Stimulated activated naive CD8-positive, alpha-beta T cell treated with anti-CD3 and anti-CD28 coated beads, Interleukin-15, amount 100 ng/mL, for 72 hours (primary cell): ENCODE data around the gene COL4A6.

Experiments used
- ATAC-seq: fragments of 150-1000 bp; cut with Tn5 transposase; 2 replicates; pipeline ENCODE4 v1.10.0; 2021; ENCODE audit warnings: mild to moderate bottlenecking, moderate library complexity
- DNase-seq, 2 donors: peaks; one replicate each; pipeline ENCODE4 v3.0.0; 2021 to 2022
- H3K27ac Mint-ChIP-seq, 2 donors: one replicate each; pipeline ENCODE4 v1.8.0; 2022; ENCODE audit warnings: mild to moderate bottlenecking in 2 of 2, mixed read lengths in 2 of 2, moderate library complexity in 2 of 2
- H3K27me3 Mint-ChIP-seq: one replicate; pipeline ENCODE4 v1.8.0; 2022; ENCODE audit warnings: mixed read lengths
- H3K4me1 Mint-ChIP-seq: one replicate; pipeline ENCODE4 v1.8.0; 2022; ENCODE audit warnings: mild to moderate bottlenecking, mixed read lengths
- H3K4me3 Mint-ChIP-seq, 2 donors: one replicate each; pipeline ENCODE4 v1.8.0; 2022; ENCODE audit warnings: mild to moderate bottlenecking in 2 of 2, mixed read lengths in 2 of 2, moderate library complexity in 1 of 2
- H3K9me3 Mint-ChIP-seq, 2 donors: one replicate each; pipeline ENCODE4 v1.8.0; 2022; ENCODE audit warnings: mixed read lengths in 2 of 2

The COL4A6 gene

DNA sequence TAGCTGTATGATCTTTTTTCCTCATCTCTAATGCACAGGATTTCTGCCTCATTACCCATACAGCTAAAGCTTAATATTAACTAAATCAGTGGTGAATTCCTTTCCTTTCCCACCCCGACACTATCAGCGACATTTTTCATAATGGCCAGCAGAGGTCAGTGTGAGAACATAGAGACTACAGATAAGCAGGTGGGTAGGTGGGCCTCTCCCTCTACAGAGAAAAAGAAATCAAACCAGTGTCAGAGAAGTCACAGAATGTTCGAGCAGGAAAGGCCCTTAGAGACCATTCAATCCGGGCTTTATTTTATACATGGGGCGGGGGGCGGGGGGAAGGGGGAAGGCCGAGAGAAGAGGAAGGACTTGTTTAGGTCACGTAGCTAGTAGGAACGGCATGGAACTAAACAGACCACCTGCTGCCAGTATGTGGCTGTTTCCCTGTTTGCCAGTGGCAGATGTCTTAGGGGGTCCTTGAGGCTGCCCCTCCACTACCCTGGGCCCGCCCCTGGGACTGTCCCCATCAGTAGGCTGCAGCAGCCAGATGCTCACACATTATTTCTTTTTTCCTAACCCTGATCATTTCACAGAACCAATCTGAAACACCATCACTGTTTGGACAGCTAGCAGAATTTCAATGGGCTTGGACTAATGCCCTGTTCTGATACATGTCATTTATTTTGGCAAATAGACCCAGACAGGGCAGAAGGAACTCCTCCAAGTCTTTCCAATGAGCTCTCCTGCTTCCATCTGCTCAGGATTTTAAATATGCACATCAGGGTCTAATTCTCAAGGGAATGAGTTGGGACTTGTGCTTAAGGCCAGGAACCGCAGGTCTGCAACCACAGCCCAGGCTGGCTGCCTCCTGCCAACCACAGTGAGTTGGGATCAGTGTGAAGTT is 213.2 kb downstream of the COL4A6 start:
- Mint-ChIP-seq H3K9me3 (no peaks in the 10 kb centered on the region), H3K4me3 (no peak overlapping the region), H3K27ac (no peak overlapping the region), H3K27me3 (peaks cover 9% of the 10 kb centered on the region), H3K4me1 (no peaks in the 10 kb centered on the region)
- DNase-seq (peak in 1 of 2 donors; percentile 7), ATAC-seq (no peak)

- no peak for ATAC-seq
- H3K9me3 Mint-ChIP-seq = no peaks in the 10 kb centered on the region
- peaks cover 9% of the 10 kb centered on the region for H3K27me3 Mint-ChIP-seq
- no peak overlapping the region for H3K27ac Mint-ChIP-seq
- H3K4me3 Mint-ChIP-seq = no peak overlapping the region
- no peak for DNase-seq
- no peaks in the 10 kb centered on the region for H3K4me1 Mint-ChIP-seq
Observed at GRCh38 chrX:108224218-108224617, 214.0 kb downstream of the COL4A6 start.

DNA sequence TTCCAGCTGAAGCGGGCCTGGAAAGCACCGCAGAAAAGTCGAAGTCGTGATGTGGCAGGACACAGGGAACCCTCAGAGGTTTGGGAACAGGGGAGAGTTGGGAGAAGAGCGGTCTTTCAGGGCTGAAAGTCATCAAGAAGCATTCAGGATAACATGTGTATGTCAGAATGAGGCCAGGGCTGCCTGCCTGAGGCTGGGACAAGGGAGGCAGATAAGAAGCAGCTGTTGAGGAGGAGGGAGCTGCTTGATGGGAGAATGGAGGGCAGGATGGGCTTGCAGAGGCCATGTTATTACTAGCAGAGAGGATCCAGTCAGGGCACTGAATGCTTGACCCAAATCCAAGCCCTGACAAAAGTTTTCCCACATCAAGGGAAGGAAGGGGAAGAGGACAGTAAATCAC is 214.6 kb downstream of the COL4A6 start:
- no peak overlapping the region for H3K4me3 Mint-ChIP-seq
- no peaks in the 10 kb centered on the region for H3K4me1 Mint-ChIP-seq
- no peak overlapping the region for H3K27ac Mint-ChIP-seq
- H3K9me3 Mint-ChIP-seq = no peaks in the 10 kb centered on the region
- ATAC-seq (no peak), DNase-seq (no peak)
- peaks cover 9% of the 10 kb centered on the region for H3K27me3 Mint-ChIP-seq

- Mint-ChIP-seq H3K4me1 (no peaks in the 10 kb centered on the region), H3K27ac (no peak overlapping the region), H3K4me3 (no peak overlapping the region), H3K27me3 (peaks cover 1% of the 10 kb centered on the region), H3K9me3 (no peaks in the 10 kb centered on the region)
- ATAC-seq (no peak), DNase-seq (no peak)
Observed at GRCh38 chrX:108221301-108221864, 216.8 kb downstream of the COL4A6 start.

GRCh38 chrX:108219949-108220601 is 218.1 kb downstream of the COL4A6 start:
- Mint-ChIP-seq H3K4me1 (no peaks in the 10 kb centered on the region), H3K27me3 (no peaks in the 10 kb centered on the region), H3K9me3 (no peaks in the 10 kb centered on the region), H3K4me3 (no peak overlapping the region), H3K27ac (no peak overlapping the region)
- ATAC-seq (no peak), DNase-seq (no peak)

- no peak overlapping the region for H3K4me3 Mint-ChIP-seq
- H3K4me1 Mint-ChIP-seq = no peaks in the 10 kb centered on the region
- H3K9me3 Mint-ChIP-seq = no peaks in the 10 kb centered on the region
- DNase-seq (no peak), ATAC-seq (no peak)
- no peak overlapping the region for H3K27ac Mint-ChIP-seq
- no peaks in the 10 kb centered on the region for H3K27me3 Mint-ChIP-seq
Observed at GRCh38 chrX:108217876-108218275, 220.3 kb downstream of the COL4A6 start.

GRCh38 chrX:108216919-108217571 is 221.2 kb downstream of the COL4A6 start:
- H3K4me3 Mint-ChIP-seq = no peak overlapping the region
- H3K4me1 Mint-ChIP-seq = no peaks in the 10 kb centered on the region
- no peak for DNase-seq
- no peak overlapping the region for H3K27ac Mint-ChIP-seq
- no peaks in the 10 kb centered on the region for H3K27me3 Mint-ChIP-seq
- H3K9me3 Mint-ChIP-seq = no peaks in the 10 kb centered on the region
- no peak for ATAC-seq

- ATAC-seq (no peak), DNase-seq (no peak)
- Mint-ChIP-seq H3K27me3 (no peaks in the 10 kb centered on the region), H3K9me3 (no peaks in the 10 kb centered on the region), H3K4me1 (no peaks in the 10 kb centered on the region), H3K27ac (no peak overlapping the region), H3K4me3 (no peak overlapping the region)
Observed at GRCh38 chrX:108216405-108216804, 221.8 kb downstream of the COL4A6 start.

GRCh38 chrX:108211301-108211700 is 226.9 kb downstream of the COL4A6 start:
- H3K4me3 Mint-ChIP-seq = no peak overlapping the region
- H3K9me3 Mint-ChIP-seq = no peaks in the 10 kb centered on the region
- ATAC-seq (no peak), DNase-seq (no peak)
- H3K4me1 Mint-ChIP-seq = no peaks in the 10 kb centered on the region
- no peaks in the 10 kb centered on the region for H3K27me3 Mint-ChIP-seq
- H3K27ac Mint-ChIP-seq = no peak overlapping the region

DNA sequence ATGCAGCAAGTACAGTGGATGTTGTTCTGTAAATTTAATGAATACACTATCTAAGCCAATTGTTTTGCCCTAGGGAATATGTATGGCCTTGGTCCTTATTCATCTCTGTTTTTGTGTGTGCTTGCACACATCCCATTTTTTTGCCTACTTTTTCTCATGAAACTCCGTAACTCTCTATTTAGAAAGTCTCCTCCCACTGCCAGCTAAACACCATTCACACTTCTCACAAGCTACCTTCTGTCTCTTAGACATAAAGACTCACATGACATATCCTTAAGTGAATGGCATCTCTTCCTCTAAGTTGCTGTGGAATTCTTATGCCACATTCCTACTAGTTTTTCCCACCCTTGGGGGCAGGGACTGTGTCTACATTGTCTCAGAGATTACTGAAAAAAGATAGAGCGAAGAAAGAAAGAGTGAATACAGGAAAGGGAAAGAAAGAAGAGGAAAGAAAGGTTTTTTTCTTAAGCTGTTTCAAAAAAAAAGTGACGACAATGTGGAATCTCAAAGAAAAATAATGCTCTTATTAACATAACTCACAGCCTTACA is 229.1 kb downstream of the COL4A6 start:
- Mint-ChIP-seq H3K4me3 (no peak overlapping the region), H3K27ac (no peak overlapping the region), H3K9me3 (no peaks in the 10 kb centered on the region), H3K27me3 (no peaks in the 10 kb centered on the region), H3K4me1 (no peaks in the 10 kb centered on the region)
- no peak for ATAC-seq
- no peak for DNase-seq

- ATAC-seq (no peak), DNase-seq (no peak)
- H3K27me3 Mint-ChIP-seq = no peaks in the 10 kb centered on the region
- H3K4me3 Mint-ChIP-seq = no peak overlapping the region
- H3K4me1 Mint-ChIP-seq = no peaks in the 10 kb centered on the region
- no peak overlapping the region for H3K27ac Mint-ChIP-seq
- H3K9me3 Mint-ChIP-seq = no peaks in the 10 kb centered on the region
Observed at GRCh38 chrX:108203540-108203939, 234.7 kb downstream of the COL4A6 start.

DNA sequence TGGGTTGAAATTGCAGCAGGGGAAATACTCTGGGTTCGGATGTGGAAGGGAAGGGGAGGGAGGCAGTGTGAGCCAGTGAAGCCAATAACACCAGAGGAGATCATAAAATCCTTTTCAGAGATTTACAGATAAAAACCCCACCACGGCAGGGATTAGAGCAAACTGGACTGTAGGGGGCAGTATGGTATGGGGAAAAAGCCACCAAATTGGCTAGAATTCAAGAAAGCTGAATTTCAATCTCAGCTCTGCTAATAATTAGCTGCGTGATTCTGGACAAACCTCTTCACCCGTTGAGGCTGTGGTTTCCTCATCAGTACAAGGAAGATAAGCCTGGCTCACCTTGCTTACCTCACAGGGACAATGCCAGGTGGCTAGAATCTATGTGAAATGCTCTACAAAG is 238.5 kb downstream of the COL4A6 start:
- H3K4me3 Mint-ChIP-seq = no peak overlapping the region
- H3K4me1 Mint-ChIP-seq = no peaks in the 10 kb centered on the region
- no peak for ATAC-seq
- H3K27me3 Mint-ChIP-seq = no peaks in the 10 kb centered on the region
- H3K9me3 Mint-ChIP-seq = no peaks in the 10 kb centered on the region
- H3K27ac Mint-ChIP-seq = no peak overlapping the region
- no peak for DNase-seq

DNA sequence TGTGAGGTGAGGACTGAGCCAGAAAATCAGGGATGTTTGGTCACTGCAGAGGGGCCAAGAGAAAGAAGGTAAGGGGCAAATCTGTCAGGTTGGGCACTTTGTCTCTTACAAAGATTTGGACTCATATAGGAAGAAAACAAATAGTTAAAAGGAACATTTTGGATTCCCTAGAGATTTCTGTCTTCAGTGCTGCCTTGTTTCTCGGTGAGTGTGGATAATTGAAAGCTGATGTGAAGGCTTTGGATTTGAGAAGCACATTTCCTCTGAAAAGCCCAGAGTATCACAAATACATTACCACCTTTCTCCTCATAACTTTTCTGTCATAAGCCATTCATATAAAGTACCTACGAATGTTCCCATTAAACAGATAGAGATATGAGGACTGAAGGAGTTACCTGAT is 239.2 kb downstream of the COL4A6 start:
- Mint-ChIP-seq H3K4me3 (no peak overlapping the region), H3K9me3 (no peaks in the 10 kb centered on the region), H3K27me3 (no peaks in the 10 kb centered on the region), H3K4me1 (no peaks in the 10 kb centered on the region), H3K27ac (no peak overlapping the region)
- ATAC-seq = no peak
- DNase-seq = no peak

GRCh38 chrX:108198420-108198819 is 239.8 kb downstream of the COL4A6 start:
- H3K27ac Mint-ChIP-seq = no peak overlapping the region
- H3K4me1 Mint-ChIP-seq = no peaks in the 10 kb centered on the region
- DNase-seq = no peak
- H3K4me3 Mint-ChIP-seq = no peak overlapping the region
- no peak for ATAC-seq
- no peaks in the 10 kb centered on the region for H3K9me3 Mint-ChIP-seq
- no peaks in the 10 kb centered on the region for H3K27me3 Mint-ChIP-seq

GRCh38 chrX:108186811-108187210 is 251.4 kb downstream of the COL4A6 start:
- ATAC-seq (no peak), DNase-seq (no peak)
- no peak overlapping the region for H3K4me3 Mint-ChIP-seq
- H3K9me3 Mint-ChIP-seq = no peaks in the 10 kb centered on the region
- H3K27ac Mint-ChIP-seq = no peak overlapping the region
- no peaks in the 10 kb centered on the region for H3K27me3 Mint-ChIP-seq
- H3K4me1 Mint-ChIP-seq = no peaks in the 10 kb centered on the region

DNA sequence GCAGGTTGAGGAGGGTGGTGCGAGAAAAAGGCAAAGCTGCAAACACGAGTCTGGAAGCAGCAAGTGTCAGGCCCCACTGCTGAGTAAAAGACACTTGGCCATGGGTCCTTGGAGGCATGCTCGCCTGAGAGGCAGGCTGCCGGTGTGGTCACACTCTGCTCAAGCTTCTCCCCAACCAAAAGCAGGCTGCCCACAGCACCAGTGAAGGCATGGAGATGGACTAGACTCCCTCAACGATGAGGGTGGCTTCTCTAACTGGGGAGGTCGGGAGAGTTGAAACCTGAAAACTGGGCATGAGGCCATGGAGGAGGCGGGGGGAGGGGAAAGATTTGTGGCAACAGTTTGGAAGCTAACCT is 260.1 kb downstream of the COL4A6 start:
- H3K9me3 Mint-ChIP-seq = no peaks in the 10 kb centered on the region
- no peak for DNase-seq
- no peak overlapping the region for H3K27ac Mint-ChIP-seq
- no peak overlapping the region for H3K4me3 Mint-ChIP-seq
- no peak for ATAC-seq
- H3K27me3 Mint-ChIP-seq = no peaks in the 10 kb centered on the region
- H3K4me1 Mint-ChIP-seq = no peaks in the 10 kb centered on the region
